GM21619 (cell line): ENCODE measurements around the gene FAM185A.
"Not testable (repeated sequence)": the region's sequence is repeated elsewhere in the genome, so short reads cannot be mapped to it uniquely, and the experiment has no call there.

Experiments
- ATAC-seq: cut with Tn5 transposase; IDR thresholded peaks from one replicate; pipeline ENCODE4 v1.9.1; 2021; ENCODE audit not compliant: unreplicated experiment

Gene FAM185A

GRCh38 chr7:102748605-102749444 lies at the start of gene FAM185A:
TSS of gene FAM185A (plus strand) at chr7:102748999. CDS start at chr7:102749208, 209 bp downstream.
- ATAC-seq = peak; percentile 97

- peak; percentile 70 for ATAC-seq
Measured at GRCh38 chr7:102713011-102713690, 35.6 kb upstream of the FAM185A start.

DNA sequence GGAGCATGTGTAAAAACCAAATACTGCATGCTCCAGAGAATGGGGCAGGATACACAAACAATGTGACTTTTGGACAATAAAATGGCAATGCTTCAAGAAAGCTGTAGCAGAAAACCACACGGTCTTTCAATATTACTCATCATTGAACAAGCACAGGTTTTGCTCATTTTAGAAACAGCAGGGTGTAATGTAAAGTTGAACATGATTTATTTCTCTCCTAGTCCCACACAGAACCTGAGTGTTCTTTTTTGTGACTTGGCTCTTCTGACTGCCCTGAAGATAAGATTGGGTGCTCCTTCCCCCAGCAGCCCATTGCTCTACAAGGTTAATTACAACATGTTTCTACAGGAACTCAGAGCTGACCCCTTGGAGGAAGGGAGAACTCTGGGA lies 35.1 kb upstream of the FAM185A start:
- peak; percentile 75 for ATAC-seq

DNA sequence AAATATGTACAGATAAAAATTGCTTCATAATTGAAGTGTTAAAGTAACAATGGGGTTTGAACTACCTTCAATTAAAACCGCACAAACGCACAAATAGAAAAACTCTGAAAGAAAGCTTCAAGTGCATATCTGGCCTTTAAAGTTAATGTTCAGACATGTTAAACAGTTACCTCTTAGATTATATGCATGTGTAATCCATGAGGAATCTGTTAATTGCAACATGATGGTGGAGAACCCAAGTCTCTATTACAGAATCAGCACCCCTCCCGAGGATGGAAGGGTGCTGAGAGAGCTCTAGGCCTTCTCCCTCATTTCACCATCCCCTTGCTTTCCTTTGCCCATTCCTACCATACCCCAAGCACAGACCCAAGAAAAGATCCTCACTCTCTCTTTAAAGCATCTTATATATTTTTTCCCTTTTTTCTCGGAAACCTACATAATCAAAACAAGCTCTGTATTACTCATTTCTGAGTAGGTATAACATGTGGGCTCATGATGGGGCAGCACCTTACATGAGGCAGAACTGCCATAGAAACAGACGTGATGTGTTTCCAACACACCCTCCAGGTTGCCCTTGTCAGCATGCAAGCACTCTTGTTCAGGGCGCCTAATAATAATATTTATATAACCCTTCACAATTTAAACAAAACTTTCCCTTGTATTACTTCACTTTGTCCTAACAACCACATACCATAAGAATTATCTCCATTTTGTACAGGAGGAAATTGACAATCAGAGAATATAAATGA lies 33.9 kb upstream of the FAM185A start:
- ATAC-seq = not testable (repeated sequence)

DNA sequence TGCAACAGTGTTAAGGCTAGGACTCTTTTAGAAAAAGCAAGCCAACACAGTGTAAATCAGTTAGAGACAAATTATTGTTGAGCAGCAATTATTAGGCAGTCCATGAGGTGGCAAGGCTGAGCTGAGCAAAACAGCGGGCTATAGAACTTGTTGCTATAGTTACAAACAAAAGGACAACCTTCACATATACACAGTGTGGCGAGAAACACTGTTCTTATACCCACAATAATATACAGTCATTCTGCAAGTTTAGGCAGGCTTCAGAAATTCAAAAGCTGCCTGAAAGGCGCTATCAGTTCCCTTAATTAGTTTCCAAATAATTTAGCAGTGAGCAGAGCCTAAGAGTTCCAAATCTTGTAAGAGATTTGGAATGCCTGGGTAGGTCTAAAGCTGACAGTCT lies 33.1 kb upstream of the FAM185A start:
- ATAC-seq = peak; percentile 46

DNA sequence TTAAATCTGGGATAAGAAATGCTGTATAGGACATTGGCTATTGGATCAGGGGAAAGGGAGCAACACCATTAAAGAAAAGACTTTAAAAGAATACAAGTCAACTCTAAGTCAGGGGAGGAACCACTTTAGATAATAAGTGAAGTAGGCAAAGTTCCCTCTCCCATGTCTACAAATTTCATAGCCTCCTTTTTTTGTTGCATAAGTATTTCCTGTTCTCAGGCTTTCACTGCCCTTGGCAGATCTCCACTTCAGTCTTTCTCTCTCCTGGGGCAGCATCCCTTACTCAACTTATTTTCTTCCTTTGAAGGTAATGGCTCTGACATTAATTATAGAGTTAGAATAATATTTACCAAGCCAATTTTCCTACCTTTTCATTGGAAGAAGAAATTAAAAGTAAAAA lies 30.3 kb upstream of the FAM185A start:
- ATAC-seq = not testable (repeated sequence)

DNA sequence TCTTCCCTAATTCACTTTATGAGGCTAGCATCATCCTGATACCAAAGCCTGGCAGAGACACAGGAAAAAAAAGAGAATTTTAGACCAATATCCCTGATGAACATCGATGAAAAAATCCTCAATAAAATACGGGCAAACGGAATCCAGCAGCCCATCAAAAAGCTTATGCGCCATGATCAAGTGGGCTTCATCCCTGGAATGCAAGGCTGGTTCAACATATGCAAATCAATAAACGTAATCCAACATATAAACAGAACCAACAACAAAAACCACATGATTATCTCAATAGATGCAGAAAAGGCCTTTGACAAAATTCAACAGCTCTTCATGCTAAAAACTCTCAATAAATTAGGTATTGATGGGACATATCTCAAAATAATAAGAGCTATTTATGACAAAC lies 22.6 kb upstream of the FAM185A start:
- not testable (repeated sequence) for ATAC-seq

GRCh38 chr7:102729670-102730069 lies 19.1 kb upstream of the FAM185A start:
- ATAC-seq = not testable (repeated sequence)

- ATAC-seq = not testable (repeated sequence)
Measured at GRCh38 chr7:102730431-102730830, 18.4 kb upstream of the FAM185A start.

GRCh38 chr7:102742002-102742771 lies 6.6 kb upstream of the FAM185A start:
- not testable (repeated sequence) for ATAC-seq

- not testable (repeated sequence) for ATAC-seq
Measured at GRCh38 chr7:102743861-102744260, 4.9 kb upstream of the FAM185A start.

DNA sequence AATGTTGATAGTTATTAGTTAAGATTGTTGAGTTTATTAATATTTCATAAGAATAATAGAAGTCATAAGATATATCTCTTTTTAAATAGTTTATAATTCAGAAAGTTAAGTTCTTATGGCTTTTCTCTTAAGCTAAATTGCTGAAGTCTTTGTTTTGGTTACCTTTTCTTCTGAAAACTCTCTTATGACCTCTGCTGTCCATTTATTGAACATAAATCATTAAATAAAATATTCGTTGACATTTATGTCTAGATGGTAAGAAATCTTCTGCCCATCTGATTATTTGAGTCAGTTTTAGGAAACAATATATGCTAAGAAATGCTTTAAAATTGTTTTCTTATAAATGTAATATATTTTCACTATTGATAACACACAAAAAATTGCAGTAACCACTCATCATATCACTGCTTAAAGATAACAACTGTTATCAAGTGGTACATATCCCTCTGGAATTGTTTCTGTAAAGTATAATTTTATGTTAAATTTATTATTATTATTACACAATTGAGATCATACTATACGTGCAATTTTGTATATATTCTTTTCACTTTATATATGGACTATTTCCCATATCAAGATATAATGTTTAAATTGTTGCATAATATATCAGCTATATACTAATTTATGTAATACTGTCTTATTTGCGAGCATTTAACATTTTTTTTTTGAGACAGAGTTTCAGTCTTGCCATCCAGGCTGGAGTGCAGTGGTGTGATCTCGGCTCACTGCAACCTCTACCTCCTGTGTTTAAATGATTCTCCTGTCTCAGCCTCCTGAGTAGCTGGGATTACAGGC lies 3.1 kb upstream of the FAM185A start:
- ATAC-seq = not testable (repeated sequence)

DNA sequence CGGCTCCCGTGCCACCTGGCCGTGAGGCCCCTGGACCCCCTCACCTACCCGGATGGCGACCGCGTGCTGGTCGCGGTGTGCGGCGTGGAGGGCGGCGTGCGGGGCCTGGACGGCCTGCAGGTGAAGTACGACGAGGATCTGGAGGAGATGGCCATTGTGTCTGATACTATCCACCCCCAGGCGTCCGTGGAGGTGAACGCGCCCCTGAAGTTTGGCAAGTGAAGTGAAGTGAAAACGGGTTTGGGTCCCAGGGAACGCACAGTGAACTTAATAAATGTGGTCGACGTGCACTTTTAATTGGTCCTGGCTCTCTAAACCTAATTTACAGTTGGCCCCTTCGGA lies 617 bp downstream of the FAM185A start:
- ATAC-seq = not testable (repeated sequence)

GRCh38 chr7:102758227-102758626 lies 9.4 kb downstream of the FAM185A start:
- ATAC-seq = not testable (repeated sequence)

DNA sequence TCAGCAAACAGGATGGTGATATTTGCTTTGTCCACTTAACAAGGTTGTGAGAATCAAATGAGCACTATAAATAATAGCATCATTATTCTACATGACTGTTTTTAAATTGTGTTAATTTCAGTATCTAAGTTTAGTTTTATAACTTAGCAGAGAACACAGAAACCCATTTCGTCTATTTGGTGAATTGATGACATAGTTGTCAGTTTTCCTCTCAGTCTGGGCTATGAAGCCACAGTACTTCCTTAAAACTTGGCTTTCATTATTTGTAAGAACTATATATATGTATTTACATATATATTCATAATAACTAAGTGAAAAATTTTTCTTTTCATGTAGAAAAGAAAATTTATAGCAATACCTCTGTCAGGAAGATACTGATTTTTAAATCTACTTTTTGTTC lies 11.1 kb downstream of the FAM185A start:
- ATAC-seq = not testable (repeated sequence)

- ATAC-seq = not testable (repeated sequence)
Measured at GRCh38 chr7:102761234-102761633, 12.4 kb downstream of the FAM185A start.

- not testable (repeated sequence) for ATAC-seq
Measured at GRCh38 chr7:102763295-102763905, 14.6 kb downstream of the FAM185A start.

- ATAC-seq = not testable (repeated sequence)
Measured at GRCh38 chr7:102769657-102770192, 20.9 kb downstream of the FAM185A start.

- peak; percentile 55 for ATAC-seq
Measured at GRCh38 chr7:102770467-102770866, 21.7 kb downstream of the FAM185A start.
